Small intestine (tissue), 7 donors: ENCODE results near the gene LINGO1. TPM values are rescaled to one million over a fixed set of nuclear protein-coding genes. Genes with fewer than 3 reads are reported as not detected.

Experiments
- DNase-seq, 2 donors: peaks; one replicate each; pipeline versions ENCODE4 v3.0.0 to v3.0.0-alpha.2; 2013
- FAIRE-seq: peaks from 2 replicates; lab custom pipeline; 2012; peaks lifted over from hg19 to GRCh38; lab: Jason Lieb, UNC
- H3K27ac ChIP-seq, 3 donors: one replicate each; pipeline ENCODE4 v1.5.1; 2013; ENCODE audit warnings: low read length in 2 of 3, mild to moderate bottlenecking in 2 of 3, control low read depth in 1 of 3, inconsistent platforms in 1 of 3, low read depth in 1 of 3, moderate library complexity in 1 of 3
- H3K27me3 ChIP-seq, 3 donors: one replicate each; pipeline ENCODE4 v1.6.1; 2013; ENCODE audit warnings: low read length in 3 of 3, inconsistent platforms in 1 of 3; ENCODE audit not compliant: control insufficient read depth in 3 of 3, insufficient read depth in 3 of 3
- H3K36me3 ChIP-seq, 3 donors: one replicate each; pipeline ENCODE4 v1.6.1; 2013; ENCODE audit warnings: low read length in 3 of 3, inconsistent platforms in 1 of 3, low read depth in 1 of 3, mild to moderate bottlenecking in 1 of 3, moderate library complexity in 1 of 3; ENCODE audit not compliant: control insufficient read depth in 3 of 3, insufficient read depth in 2 of 3
- H3K4me1 ChIP-seq, 3 donors: one replicate each; pipeline ENCODE4 v1.6.1; 2013; ENCODE audit warnings: low read length in 2 of 3, inconsistent platforms in 1 of 3, low read depth in 1 of 3, mild to moderate bottlenecking in 1 of 3, moderate library complexity in 1 of 3; ENCODE audit not compliant: control insufficient read depth in 3 of 3, insufficient read depth in 2 of 3
- H3K4me3 ChIP-seq, 3 donors: one replicate each; pipeline ENCODE4 v1.5.1; 2013; ENCODE audit warnings: low read length in 3 of 3, control low read depth in 1 of 3, inconsistent platforms in 1 of 3, low read depth in 1 of 3, mild to moderate bottlenecking in 1 of 3, moderate library complexity in 1 of 3
- H3K9me3 ChIP-seq, 2 donors: one replicate each; pipeline ENCODE4 v1.6.1; 2013; ENCODE audit warnings: low read depth in 1 of 2, low read length in 1 of 2; ENCODE audit not compliant: control insufficient read depth in 2 of 2, insufficient read depth in 1 of 2
- WGBS, 3 donors: extraction: QIAGEN DNeasy Blood & Tissue Kit; methylation state at CpG; one replicate each; pipeline ENCODE4 v1.1.7; 2013; 5-methylcytosine and 5-hydroxymethylcytosine counted together
- polyA plus RNA-seq, 4 donors: library from polyadenylated mRNA; stranded (reverse) in 3 of 4; unstranded in 1 of 4; fragments of 200-250 nt in 3 of 4; fragments of 120-200 nt in 1 of 4; gene quantifications; one replicate each; pipeline versions ENCODE4 v1.2.1 to v1.2.3, GENCODE V29; 2013
- donor health status: healthy with polysubstance abuse.
- donor health status: control.
- donor health status: control.
- donor health status: Bipolar disorder and iron deficiency.
- donor health status: healthy.

The LINGO1 gene
- polyA plus RNA-seq, 4 donors, result 4.5 to 6.1 TPM; not detected in 2

DNA sequence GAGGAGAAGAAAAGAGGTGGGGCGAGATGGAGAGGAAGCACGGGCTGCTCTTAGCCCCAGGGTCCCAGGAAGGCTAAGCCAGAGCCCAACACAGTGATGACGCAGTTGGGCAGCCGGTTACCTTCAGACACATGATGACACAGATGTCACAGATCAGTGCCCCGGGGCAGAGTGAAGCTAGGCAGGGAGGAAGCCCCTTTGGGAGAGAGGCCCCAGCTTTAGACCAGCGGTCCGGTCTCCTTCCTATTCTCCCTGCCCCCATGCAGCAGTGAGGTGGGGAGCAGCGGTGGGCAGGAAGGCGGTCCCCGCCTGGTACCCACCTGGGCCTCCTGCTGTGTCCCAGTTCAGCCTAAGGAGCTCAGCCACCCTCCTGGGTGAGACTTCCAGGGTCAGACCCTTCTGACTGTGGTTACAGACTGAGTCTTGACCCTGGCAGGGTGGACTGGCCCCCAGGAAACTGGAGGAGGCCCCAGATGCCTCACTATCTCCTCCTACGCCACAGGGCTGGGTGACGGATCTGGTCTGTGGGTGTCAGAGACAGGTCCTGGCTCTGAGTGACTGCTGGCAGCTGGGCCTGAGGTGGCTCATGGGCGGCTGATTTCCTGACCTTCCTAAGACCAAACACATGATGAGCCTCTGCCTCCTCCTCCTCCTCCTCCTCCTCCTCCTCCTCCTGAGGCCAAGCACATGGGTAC lies 38.8 kb upstream of the LINGO1 start:
- no peak for FAIRE-seq
- peaks cover 0 to 27% (median 6%) of the 10 kb centered on the region in 3 donors for H3K27me3 ChIP-seq
- H3K36me3 ChIP-seq, result no peaks in the 10 kb centered on the region
- DNase-seq, result no peak
- H3K9me3 ChIP-seq, result no peaks in the 10 kb centered on the region
- WGBS, 3 donors, result 67 to 73% (median 69%) methylated on average over 13 of the region's 13 CpGs
- H3K4me3 ChIP-seq, result no peak overlapping the region
- no peaks in the 10 kb centered on the region for H3K4me1 ChIP-seq
- H3K27ac ChIP-seq, result no peak overlapping the region

DNA sequence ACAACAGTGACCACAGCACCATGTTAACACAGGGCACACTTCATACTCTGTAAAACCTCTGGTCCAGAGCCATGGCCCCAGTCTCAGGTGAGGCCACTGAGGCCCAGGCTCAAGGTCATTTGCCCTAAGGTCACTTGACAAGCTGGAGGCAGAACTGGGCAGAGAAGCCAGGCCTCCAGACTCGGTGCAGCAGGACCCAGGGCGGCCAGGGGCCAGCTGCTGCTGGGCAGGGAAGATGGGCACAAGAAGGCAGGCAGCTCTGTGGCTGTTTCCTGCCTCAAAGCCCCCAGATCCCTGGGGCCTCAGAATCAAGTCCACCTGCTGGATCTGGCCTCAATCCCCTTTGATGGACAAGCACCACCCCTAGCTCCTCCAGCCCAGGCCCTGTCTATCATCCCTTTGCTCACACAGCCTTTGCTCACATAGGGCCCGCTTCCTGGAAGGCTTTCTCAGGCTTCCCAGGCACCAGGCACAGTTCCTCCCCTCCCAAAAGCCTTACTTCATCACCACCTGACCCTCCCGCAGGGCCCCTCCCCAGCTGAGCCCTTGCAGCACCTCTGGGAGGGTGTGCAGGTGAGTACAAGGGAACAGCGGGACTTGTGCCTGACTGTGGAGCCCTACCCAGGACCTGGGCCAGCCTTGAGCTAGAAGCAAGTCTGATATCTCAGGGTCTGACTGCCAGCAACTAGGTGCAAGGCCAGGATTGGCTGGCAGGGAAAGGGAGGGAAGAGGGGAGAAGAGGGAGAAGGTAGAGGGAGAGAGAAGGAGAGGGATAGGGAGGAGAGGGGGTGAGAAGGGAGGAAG lies 38.0 kb upstream of the LINGO1 start:
- 69 to 79% (median 72%) methylated on average over 5 of the region's 5 CpGs for WGBS, 3 donors

DNA sequence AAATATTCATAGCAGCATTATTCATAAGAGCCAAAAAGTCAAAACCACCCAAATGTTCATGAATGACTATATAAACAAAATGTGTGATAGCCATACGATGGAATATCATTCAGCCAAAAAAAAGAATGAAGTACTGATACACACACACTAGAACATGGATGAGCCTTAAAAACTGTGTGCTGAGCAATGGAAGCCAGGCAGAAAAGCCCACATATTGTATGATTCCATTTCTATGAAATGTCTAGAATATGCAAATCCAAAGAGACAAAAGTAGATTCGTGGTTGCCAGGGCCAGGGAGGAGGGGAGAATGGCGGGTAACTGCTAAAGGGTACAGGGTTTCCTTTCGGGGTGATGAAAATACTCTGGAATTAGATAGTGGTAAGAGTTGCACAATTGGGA lies 37.2 kb upstream of the LINGO1 start:
- no peak overlapping the region for H3K4me3 ChIP-seq
- H3K4me1 ChIP-seq, result no peaks in the 10 kb centered on the region
- 61 to 80% (median 74%) methylated on average over 4 of the region's 4 CpGs for WGBS, 3 donors
- no peaks in the 10 kb centered on the region for H3K9me3 ChIP-seq
- FAIRE-seq (no peak), DNase-seq (no peak)
- peaks cover 0 to 27% (median 6%) of the 10 kb centered on the region in 3 donors for H3K27me3 ChIP-seq
- H3K27ac ChIP-seq, result no peak overlapping the region
- no peaks in the 10 kb centered on the region for H3K36me3 ChIP-seq

More for the DNA sequence above, 38.0 kb upstream of the LINGO1 start:
- FAIRE-seq, result no peak
- H3K27ac ChIP-seq, result no peak overlapping the region
- no peaks in the 10 kb centered on the region for H3K36me3 ChIP-seq
- H3K4me3 ChIP-seq, result no peak overlapping the region
- no peaks in the 10 kb centered on the region for H3K9me3 ChIP-seq
- DNase-seq, result no peak
- no peaks in the 10 kb centered on the region for H3K4me1 ChIP-seq
- H3K27me3 ChIP-seq, result peaks cover 0 to 27% (median 6%) of the 10 kb centered on the region in 3 donors

DNA sequence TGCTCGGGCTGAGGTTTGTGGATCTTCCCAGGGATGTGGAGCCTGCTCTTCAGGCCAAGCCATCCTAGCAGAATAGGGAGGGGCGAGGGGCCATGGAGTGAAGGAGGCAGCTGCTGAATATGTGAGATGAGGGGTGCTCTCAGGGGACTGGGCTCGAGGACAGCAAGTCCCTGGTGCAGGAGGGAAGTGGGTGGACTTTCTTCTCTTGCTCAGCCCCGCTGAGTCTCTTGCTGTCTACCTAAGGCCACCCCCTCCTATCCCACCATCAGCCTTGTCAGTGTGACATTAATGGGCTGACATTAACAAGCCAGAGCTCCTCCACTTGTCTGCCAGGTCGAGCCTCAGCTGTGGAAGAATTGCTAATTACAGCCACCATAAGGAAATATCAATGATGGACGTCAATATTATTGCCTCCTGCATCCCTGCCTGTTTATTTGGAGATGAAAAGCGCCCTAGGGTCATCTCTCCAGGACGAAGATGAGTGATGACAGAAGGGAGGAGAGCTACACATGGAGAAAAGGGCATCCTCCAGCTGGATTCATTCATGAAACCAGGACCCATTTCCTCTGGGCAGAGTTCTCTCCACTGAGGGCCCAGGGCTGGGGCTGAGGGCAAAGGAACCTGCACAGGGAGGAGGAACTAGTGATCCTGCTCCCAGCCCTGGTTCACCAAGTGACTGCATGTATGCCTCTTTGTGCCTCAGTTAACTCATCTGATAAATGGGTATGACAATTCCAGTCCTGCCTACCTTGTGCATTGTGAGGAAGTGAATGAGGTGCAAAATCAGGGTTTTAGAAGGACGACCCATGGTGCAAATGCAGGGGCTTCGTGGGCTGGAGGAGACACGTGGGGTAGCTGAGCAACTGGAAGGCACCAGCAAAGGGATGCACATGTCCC lies 34.9 kb upstream of the LINGO1 start:
- Histone ChIP-seq H3K27me3 (peaks cover 0 to 14% (median 1%) of the 10 kb centered on the region in 3 donors), H3K9me3 (no peaks in the 10 kb centered on the region), H3K4me1 (peaks cover 0 to 18% (median 0%) of the 10 kb centered on the region in 3 donors), H3K36me3 (no peaks in the 10 kb centered on the region), H3K4me3 (no peak overlapping the region), H3K27ac (no peak overlapping the region)
- FAIRE-seq, result no peak
- WGBS, 3 donors, result 34 to 53% (median 36%) methylated on average over 11 of the region's 11 CpGs
- DNase-seq, result no peak

DNA sequence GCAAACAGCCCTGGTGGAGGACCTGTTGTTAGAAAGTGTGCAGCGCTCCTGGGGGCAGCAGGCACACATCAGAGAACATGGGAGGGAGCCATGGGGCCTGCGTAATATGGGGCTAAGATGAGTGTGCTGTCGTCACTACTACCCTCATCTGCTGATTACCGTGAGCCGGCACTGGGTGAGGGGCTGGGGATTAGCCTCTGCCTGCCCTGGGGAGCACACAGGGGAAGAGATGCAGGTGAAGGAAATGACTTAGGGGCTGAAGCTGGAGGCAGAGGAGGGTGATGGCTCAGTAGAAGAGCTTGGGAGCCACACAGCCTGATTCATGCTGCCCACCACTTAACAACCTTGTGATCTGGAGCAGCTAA lies 33.6 kb upstream of the LINGO1 start:
- Histone ChIP-seq H3K4me1 (peaks cover 0 to 31% (median 0%) of the 10 kb centered on the region in 3 donors), H3K27me3 (peaks cover 0 to 10% (median 0%) of the 10 kb centered on the region in 3 donors), H3K27ac (no peak overlapping the region), H3K9me3 (no peaks in the 10 kb centered on the region), H3K4me3 (no peak overlapping the region), H3K36me3 (no peaks in the 10 kb centered on the region)
- no peak for FAIRE-seq
- 72 to 82% (median 73%) methylated on average over 5 of the region's 5 CpGs for WGBS, 3 donors
- DNase-seq, result no peak

DNA sequence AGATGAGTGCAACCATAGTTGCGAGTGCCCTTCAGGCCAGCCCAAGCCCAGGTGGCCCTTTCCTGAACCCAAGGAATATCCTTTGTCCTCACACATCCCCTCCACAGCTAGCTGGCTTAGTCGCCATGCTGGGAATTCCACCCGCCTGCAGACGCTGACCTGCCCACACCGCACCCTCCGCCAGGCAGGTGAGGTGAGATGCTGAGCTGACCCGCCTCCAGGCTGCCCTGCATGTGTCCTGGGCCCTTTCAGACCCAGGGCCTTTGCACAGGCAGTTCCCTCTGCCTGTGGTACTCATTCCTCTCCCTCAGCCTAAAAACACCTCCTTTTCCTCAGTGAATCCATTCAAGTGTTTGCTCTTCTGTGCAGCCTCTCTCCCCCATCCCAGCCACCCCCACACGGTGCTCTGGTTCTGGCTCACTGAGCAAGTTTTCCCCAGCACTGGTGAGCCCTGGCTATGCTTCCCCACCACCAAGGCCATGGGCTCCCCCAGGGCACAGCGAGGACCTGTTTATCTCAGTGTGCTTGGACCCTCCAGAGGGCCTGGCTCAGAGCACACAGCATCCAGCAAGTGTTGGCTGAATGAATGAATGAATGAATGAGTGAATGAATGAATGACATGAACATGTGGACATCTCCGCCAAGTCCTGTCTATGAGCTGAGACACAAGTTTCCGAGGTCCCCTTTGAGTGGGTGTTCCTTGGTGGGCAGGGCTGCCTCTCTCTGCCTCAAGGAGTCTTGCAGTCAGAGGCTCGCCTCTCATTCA lies 33.0 kb upstream of the LINGO1 start:
- peaks cover 0 to 10% (median 0%) of the 10 kb centered on the region in 3 donors for H3K27me3 ChIP-seq
- H3K4me1 ChIP-seq, result peaks cover 0 to 35% (median 0%) of the 10 kb centered on the region in 3 donors
- H3K27ac ChIP-seq, result no peak overlapping the region
- no peaks in the 10 kb centered on the region for H3K9me3 ChIP-seq
- no peaks in the 10 kb centered on the region for H3K36me3 ChIP-seq
- H3K4me3 ChIP-seq, result no peak overlapping the region
- 81 to 88% (median 81%) methylated on average over 12 of the region's 12 CpGs for WGBS, 3 donors
- no peak for DNase-seq
- FAIRE-seq, result no peak

DNA sequence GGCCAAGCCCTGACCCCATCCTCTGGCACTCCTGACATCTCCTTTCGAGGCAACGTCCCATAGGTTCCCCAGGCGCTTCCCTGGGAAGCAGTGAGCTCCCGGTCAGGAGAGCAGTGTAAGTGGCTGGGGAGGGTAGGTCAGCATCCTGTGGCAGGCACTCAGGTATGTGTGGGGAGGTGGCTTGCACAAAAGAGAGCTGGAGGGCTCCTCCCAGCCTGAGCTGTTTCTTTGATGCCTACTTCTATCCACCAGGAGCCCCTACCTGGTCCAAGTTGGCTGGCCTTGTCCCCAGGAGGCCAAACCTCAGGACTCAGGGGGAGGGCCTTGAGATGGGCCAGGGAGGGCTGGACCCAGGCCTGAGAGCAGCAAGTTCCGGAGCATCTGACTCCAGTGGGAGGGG lies 31.7 kb upstream of the LINGO1 start:
- WGBS, 3 donors, result 73 to 87% (median 82%) methylated on average over 5 of the region's 5 CpGs
- peaks cover 0 to 46% (median 0%) of the 10 kb centered on the region in 3 donors for H3K4me1 ChIP-seq
- no peak for DNase-seq
- no peak overlapping the region for H3K4me3 ChIP-seq
- H3K27me3 ChIP-seq, result peaks cover 0 to 4% (median 0%) of the 10 kb centered on the region in 3 donors
- no peak overlapping the region for H3K27ac ChIP-seq
- FAIRE-seq, result no peak
- no peaks in the 10 kb centered on the region for H3K36me3 ChIP-seq
- no peaks in the 10 kb centered on the region for H3K9me3 ChIP-seq
